Urinary bladder (tissue), 4 donors: ENCODE measurements around the gene PIK3R2. TPM values are rescaled to one million over a fixed set of nuclear protein-coding genes. Genes with fewer than 3 reads are reported as not detected.

Source experiments
- DNase-seq: peaks from one replicate; pipeline ENCODE4 v3.0.0-alpha.2; 2015; ENCODE audit errors: extremely low spot score
- H3K27ac ChIP-seq: one replicate; pipeline ENCODE4 v1.5.1; 2013; ENCODE audit warnings: low read depth, mild to moderate bottlenecking, moderate library complexity
- H3K36me3 ChIP-seq: one replicate; pipeline ENCODE4 v1.6.1; 2013; ENCODE audit warnings: mild to moderate bottlenecking, moderate library complexity; ENCODE audit not compliant: insufficient read depth
- H3K4me1 ChIP-seq: one replicate; pipeline ENCODE4 v1.6.1; 2013; ENCODE audit warnings: mild to moderate bottlenecking, moderate library complexity; ENCODE audit not compliant: insufficient read depth
- H3K4me3 ChIP-seq: one replicate; pipeline ENCODE4 v1.5.1; 2013; ENCODE audit warnings: low read depth, low read length
- WGBS: extraction: QIAGEN DNeasy Blood & Tissue Kit; methylation state at CpG from one replicate; pipeline ENCODE4 v1.1.7; 2013; 5-methylcytosine and 5-hydroxymethylcytosine counted together
- polyA plus RNA-seq: library from polyadenylated mRNA; stranded (reverse); fragments of 200-250 nt; gene quantifications from one replicate; pipeline ENCODE4 v1.2.3, GENCODE V29; 2013
- total RNA-seq: library from RNA; depleted of rRNA; stranded (reverse); fragments of >200 nt; gene quantifications from one replicate; pipeline ENCODE4 v1.2.3, GENCODE V29; 2014
- donor health status: healthy with polysubstance abuse.
- donor health status: healthy.

PIK3R2 gene
- total and polyA plus RNA-seq, 2 donors = 12.2 to 17.0 TPM

- Histone ChIP-seq H3K4me1 (no peaks in the 10 kb centered on the region), H3K27ac (no peak overlapping the region), H3K4me3 (no peak overlapping the region), H3K36me3 (no peaks in the 10 kb centered on the region)
- 88% methylated on average over 5 of the region's 5 CpGs for WGBS
- no peak for DNase-seq
Measured at GRCh38 chr19:18179957-18180356, 27.0 kb downstream of the PIK3R2 start.

- H3K36me3 ChIP-seq = no peaks in the 10 kb centered on the region
- no peak overlapping the region for H3K4me3 ChIP-seq
Measured at GRCh38 chr19:18183529-18183928, 30.6 kb downstream of the PIK3R2 start.

GRCh38 chr19:18185538-18185937, 32.6 kb downstream of the PIK3R2 start:
- Histone ChIP-seq H3K4me1 (no peaks in the 10 kb centered on the region), H3K36me3 (no peaks in the 10 kb centered on the region), H3K4me3 (no peak overlapping the region), H3K27ac (no peak overlapping the region)
- WGBS = 57% methylated on average over 6 of the region's 6 CpGs
- no peak for DNase-seq

More at GRCh38 chr19:18183529-18183928, 30.6 kb downstream of the PIK3R2 start:
- H3K27ac ChIP-seq = no peak overlapping the region
- DNase-seq = no peak
- H3K4me1 ChIP-seq = no peaks in the 10 kb centered on the region

- DNase-seq = no peak
- no peaks in the 10 kb centered on the region for H3K36me3 ChIP-seq
- 87% methylated on average over 4 of the region's 4 CpGs for WGBS
- no peak overlapping the region for H3K27ac ChIP-seq
- no peaks in the 10 kb centered on the region for H3K4me1 ChIP-seq
- no peak overlapping the region for H3K4me3 ChIP-seq
Measured at GRCh38 chr19:18190278-18190677, 37.3 kb downstream of the PIK3R2 start.

- no peak for DNase-seq
- H3K4me1 ChIP-seq = no peaks in the 10 kb centered on the region
- peak overlapping the region; percentile 33 for H3K4me3 ChIP-seq
- WGBS = 62% methylated on average over 5 of the region's 5 CpGs
- no peak overlapping the region for H3K27ac ChIP-seq
- H3K36me3 ChIP-seq = no peaks in the 10 kb centered on the region
Measured at GRCh38 chr19:18191640-18192062, 38.7 kb downstream of the PIK3R2 start.

GRCh38 chr19:18192673-18193387, 39.9 kb downstream of the PIK3R2 start, which contains the start of gene MPV17L2:
Gene MPV17L2 (plus strand): TSS chr19:18193218. CDS start chr19:18193282, 64 bp downstream.
- under 1% methylated on average over 74 of the region's 74 CpGs for WGBS
- Histone ChIP-seq H3K36me3 (no peaks in the 10 kb centered on the region), H3K27ac (peak within 1 kb of the TSS; percentile 86), H3K4me1 (no peaks in the 10 kb centered on the region), H3K4me3 (peak within 1 kb of the TSS; percentile 61)
- DNase-seq = peak; percentile 100

- no peaks in the 10 kb centered on the region for H3K36me3 ChIP-seq
- no peaks in the 10 kb centered on the region for H3K4me1 ChIP-seq
- H3K27ac ChIP-seq = peak overlapping the region; percentile 57
- 2% methylated on average over 46 of the region's 46 CpGs for WGBS
- H3K4me3 ChIP-seq = peak overlapping the region; percentile 61
- DNase-seq = no peak
Measured at GRCh38 chr19:18193388-18194180, 40.6 kb downstream of the PIK3R2 start.

- no peak overlapping the region for H3K27ac ChIP-seq
- H3K4me1 ChIP-seq = no peaks in the 10 kb centered on the region
- WGBS = 47% methylated on average over 12 of the region's 12 CpGs
- H3K36me3 ChIP-seq = no peaks in the 10 kb centered on the region
- peak overlapping the region; percentile 61 for H3K4me3 ChIP-seq
- DNase-seq = no peak
Measured at GRCh38 chr19:18194181-18194530, 41.2 kb downstream of the PIK3R2 start.

- no peak for DNase-seq
- WGBS = 28% methylated on average over 27 of the region's 27 CpGs
- H3K4me1 ChIP-seq = no peaks in the 10 kb centered on the region
- no peaks in the 10 kb centered on the region for H3K36me3 ChIP-seq
- no peak overlapping the region for H3K4me3 ChIP-seq
- no peak overlapping the region for H3K27ac ChIP-seq
Measured at GRCh38 chr19:18194554-18195238, 41.7 kb downstream of the PIK3R2 start.

- WGBS = 90% methylated on average over 7 of the region's 7 CpGs
- Histone ChIP-seq H3K36me3 (no peaks in the 10 kb centered on the region), H3K4me1 (no peaks in the 10 kb centered on the region)
Measured at GRCh38 chr19:18196511-18196845, 43.5 kb downstream of the PIK3R2 start.

GRCh38 chr19:18197306-18197705, 44.3 kb downstream of the PIK3R2 start:
- H3K4me1 ChIP-seq = no peaks in the 10 kb centered on the region
- no peak overlapping the region for H3K4me3 ChIP-seq
- no peak overlapping the region for H3K27ac ChIP-seq
- 92% methylated on average over 18 of the region's 18 CpGs for WGBS
- DNase-seq = no peak
- H3K36me3 ChIP-seq = no peaks in the 10 kb centered on the region

More at GRCh38 chr19:18196511-18196845, 43.5 kb downstream of the PIK3R2 start:
- H3K4me3 ChIP-seq = no peak overlapping the region
- no peak overlapping the region for H3K27ac ChIP-seq
- DNase-seq = no peak

GRCh38 chr19:18197941-18198340, 45.0 kb downstream of the PIK3R2 start:
- no peak overlapping the region for H3K27ac ChIP-seq
- DNase-seq = no peak
- H3K4me3 ChIP-seq = no peak overlapping the region
- no peaks in the 10 kb centered on the region for H3K4me1 ChIP-seq
- H3K36me3 ChIP-seq = no peaks in the 10 kb centered on the region
- 68% methylated on average over 6 of the region's 6 CpGs for WGBS

GRCh38 chr19:18198374-18198773, 45.4 kb downstream of the PIK3R2 start:
- WGBS = 94% methylated on average over 6 of the region's 6 CpGs
- Histone ChIP-seq H3K27ac (no peak overlapping the region), H3K4me3 (no peak overlapping the region), H3K36me3 (no peaks in the 10 kb centered on the region), H3K4me1 (no peaks in the 10 kb centered on the region)
- no peak for DNase-seq

GRCh38 chr19:18202397-18202777, 49.4 kb downstream of the PIK3R2 start:
- WGBS = 83% methylated on average over 24 of the region's 24 CpGs

More at GRCh38 chr19:18202397-18202777, 49.4 kb downstream of the PIK3R2 start:
- no peak overlapping the region for H3K4me3 ChIP-seq
- H3K4me1 ChIP-seq = no peaks in the 10 kb centered on the region
- H3K36me3 ChIP-seq = no peaks in the 10 kb centered on the region
- DNase-seq = no peak
- H3K27ac ChIP-seq = no peak overlapping the region
